ENCODE data around the gene MRTFA.
A peak's percentile ranks its signal among the peaks of the same experiment; 100 is the strongest.
"Not testable (repeated sequence)": the region's sequence is repeated elsewhere in the genome, so short reads cannot be mapped to it uniquely, and the experiment has no call there.

MRTFA gene

GRCh38 chr22:40509401-40510134 is 127.0 kb downstream of the MRTFA start:
- Histone ChIP-seq H3K4me1 (ENCODE audit: control insufficient read depth, insufficient read depth, low read length, unreplicated experiment) (peaks cover 56% of the 10 kb centered on the region), H3K27me3 (ENCODE audit: insufficient read depth, low read length) (no peaks in the 10 kb centered on the region), H3K79me2 (ENCODE audit: control insufficient read depth, insufficient read depth, low read length, unreplicated experiment) (peaks cover 35% of the 10 kb centered on the region), H2AFZ (ENCODE audit: low read length, unreplicated experiment) (no peak overlapping the region), H3K27ac (ENCODE audit: low read depth, low read length) (peak overlapping the region; percentile 98), H3K36me3 (ENCODE audit: insufficient read depth, low read length) (no peaks in the 10 kb centered on the region), H3K4me3 (ENCODE audit: low read depth, low read length) (peak overlapping the region; percentile 60)

GRCh38 chr22:40508046-40508445 is 128.5 kb downstream of the MRTFA start:
- peak overlapping the region; percentile 98 for H3K27ac ChIP-seq (ENCODE audit: low read depth, low read length)
- H3K4me1 ChIP-seq (ENCODE audit: control insufficient read depth, insufficient read depth, low read length, unreplicated experiment): peaks cover 56% of the 10 kb centered on the region

GRCh38 chr22:40507491-40507890 is 129.0 kb downstream of the MRTFA start:
- peaks cover 35% of the 10 kb centered on the region for H3K79me2 ChIP-seq (ENCODE audit: control insufficient read depth, insufficient read depth, low read length, unreplicated experiment)
- H2AFZ ChIP-seq (ENCODE audit: low read length, unreplicated experiment): no peak overlapping the region
- H3K4me3 ChIP-seq (ENCODE audit: low read depth, low read length): no peak overlapping the region
- H3K27me3 ChIP-seq (ENCODE audit: insufficient read depth, low read length): no peaks in the 10 kb centered on the region
- H3K36me3 ChIP-seq (ENCODE audit: insufficient read depth, low read length): no peaks in the 10 kb centered on the region
- peaks cover 50% of the 10 kb centered on the region for H3K4me1 ChIP-seq (ENCODE audit: control insufficient read depth, insufficient read depth, low read length, unreplicated experiment)
- H3K27ac ChIP-seq (ENCODE audit: low read depth, low read length): no peak overlapping the region

More at GRCh38 chr22:40508046-40508445, 128.5 kb downstream of the MRTFA start:
- H3K27me3 ChIP-seq (ENCODE audit: insufficient read depth, low read length); H3K36me3 ChIP-seq (ENCODE audit: insufficient read depth, low read length); H2AFZ ChIP-seq (ENCODE audit: low read length, unreplicated experiment); H3K4me3 ChIP-seq (ENCODE audit: low read depth, low read length): not testable (repeated sequence)
- peaks cover 35% of the 10 kb centered on the region for H3K79me2 ChIP-seq (ENCODE audit: control insufficient read depth, insufficient read depth, low read length, unreplicated experiment)

GRCh38 chr22:40506762-40507161 is 129.8 kb downstream of the MRTFA start:
- Histone ChIP-seq H3K27ac (ENCODE audit: low read depth, low read length) (no peak overlapping the region), H3K27me3 (ENCODE audit: insufficient read depth, low read length) (no peaks in the 10 kb centered on the region), H2AFZ (ENCODE audit: low read length, unreplicated experiment) (no peak overlapping the region), H3K4me3 (ENCODE audit: low read depth, low read length) (no peak overlapping the region), H3K79me2 (ENCODE audit: control insufficient read depth, insufficient read depth, low read length, unreplicated experiment) (peaks cover 30% of the 10 kb centered on the region), H3K36me3 (ENCODE audit: insufficient read depth, low read length) (no peaks in the 10 kb centered on the region), H3K4me1 (ENCODE audit: control insufficient read depth, insufficient read depth, low read length, unreplicated experiment) (peaks cover 43% of the 10 kb centered on the region)

- H3K4me3 ChIP-seq (ENCODE audit: low read depth, low read length): no peak overlapping the region
- no peaks in the 10 kb centered on the region for H3K36me3 ChIP-seq (ENCODE audit: insufficient read depth, low read length)
- H3K27ac ChIP-seq (ENCODE audit: low read depth, low read length): no peak overlapping the region
- H2AFZ ChIP-seq (ENCODE audit: low read length, unreplicated experiment): no peak overlapping the region
- peaks cover 27% of the 10 kb centered on the region for H3K4me1 ChIP-seq (ENCODE audit: control insufficient read depth, insufficient read depth, low read length, unreplicated experiment)
- H3K79me2 ChIP-seq (ENCODE audit: control insufficient read depth, insufficient read depth, low read length, unreplicated experiment): peaks cover 18% of the 10 kb centered on the region
- H3K27me3 ChIP-seq (ENCODE audit: insufficient read depth, low read length): no peaks in the 10 kb centered on the region
Observed at GRCh38 chr22:40504285-40505249, 132.0 kb downstream of the MRTFA start.

- Histone ChIP-seq H3K4me3 (ENCODE audit: low read depth, low read length) (no peak overlapping the region), H3K27ac (ENCODE audit: low read depth, low read length) (no peak overlapping the region), H3K4me1 (ENCODE audit: control insufficient read depth, insufficient read depth, low read length, unreplicated experiment) (peaks cover 19% of the 10 kb centered on the region), H2AFZ (ENCODE audit: low read length, unreplicated experiment) (no peak overlapping the region), H3K36me3 (ENCODE audit: insufficient read depth, low read length) (no peaks in the 10 kb centered on the region), H3K79me2 (ENCODE audit: control insufficient read depth, insufficient read depth, low read length, unreplicated experiment) (peaks cover 10% of the 10 kb centered on the region), H3K27me3 (ENCODE audit: insufficient read depth, low read length) (no peaks in the 10 kb centered on the region)
Observed at GRCh38 chr22:40502919-40503318, 133.6 kb downstream of the MRTFA start.

DNA sequence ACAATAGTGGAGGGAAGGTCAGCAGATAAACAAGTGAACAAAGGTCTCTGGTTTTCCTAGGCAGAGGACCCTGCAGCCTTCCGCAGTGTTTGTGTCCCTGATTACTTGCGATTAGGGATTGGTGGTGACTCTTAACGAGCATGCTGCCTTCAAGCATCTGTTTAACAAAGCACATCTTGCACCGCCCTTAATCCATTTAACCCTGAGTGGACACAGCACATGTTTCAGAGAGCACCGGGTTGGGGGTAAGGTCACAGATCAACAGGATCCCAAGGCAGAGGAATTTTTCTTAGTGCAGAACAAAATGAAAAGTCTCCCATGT is 136.1 kb downstream of the MRTFA start:
- H3K27me3 ChIP-seq (ENCODE audit: insufficient read depth, low read length); H3K79me2 ChIP-seq (ENCODE audit: control insufficient read depth, insufficient read depth, low read length, unreplicated experiment); H2AFZ ChIP-seq (ENCODE audit: low read length, unreplicated experiment); H3K4me3 ChIP-seq (ENCODE audit: low read depth, low read length); H3K36me3 ChIP-seq (ENCODE audit: insufficient read depth, low read length); H3K27ac ChIP-seq (ENCODE audit: low read depth, low read length): not testable (repeated sequence)
- H3K4me1 ChIP-seq (ENCODE audit: control insufficient read depth, insufficient read depth, low read length, unreplicated experiment): peaks cover 22% of the 10 kb centered on the region

GRCh38 chr22:40499209-40499623 is 137.3 kb downstream of the MRTFA start:
- H3K27me3 ChIP-seq (ENCODE audit: insufficient read depth, low read length): no peaks in the 10 kb centered on the region
- peaks cover 15% of the 10 kb centered on the region for H3K4me1 ChIP-seq (ENCODE audit: control insufficient read depth, insufficient read depth, low read length, unreplicated experiment)
- H3K4me3 ChIP-seq (ENCODE audit: low read depth, low read length): peak overlapping the region; percentile 29
- H3K36me3 ChIP-seq (ENCODE audit: insufficient read depth, low read length): no peaks in the 10 kb centered on the region
- peak overlapping the region; percentile 99 for H3K27ac ChIP-seq (ENCODE audit: low read depth, low read length)
- H3K79me2 ChIP-seq (ENCODE audit: control insufficient read depth, insufficient read depth, low read length, unreplicated experiment): peaks cover 5% of the 10 kb centered on the region
- no peak overlapping the region for H2AFZ ChIP-seq (ENCODE audit: low read length, unreplicated experiment)

- no peaks in the 10 kb centered on the region for H3K36me3 ChIP-seq (ENCODE audit: insufficient read depth, low read length)
- no peaks in the 10 kb centered on the region for H3K27me3 ChIP-seq (ENCODE audit: insufficient read depth, low read length)
- H3K79me2 ChIP-seq (ENCODE audit: control insufficient read depth, insufficient read depth, low read length, unreplicated experiment): peaks cover 9% of the 10 kb centered on the region
- peak overlapping the region; percentile 29 for H3K4me3 ChIP-seq (ENCODE audit: low read depth, low read length)
- peaks cover 19% of the 10 kb centered on the region for H3K4me1 ChIP-seq (ENCODE audit: control insufficient read depth, insufficient read depth, low read length, unreplicated experiment)
- H3K27ac ChIP-seq (ENCODE audit: low read depth, low read length): peak overlapping the region; percentile 99
- H2AFZ ChIP-seq (ENCODE audit: low read length, unreplicated experiment): no peak overlapping the region
Observed at GRCh38 chr22:40498420-40499208, 137.9 kb downstream of the MRTFA start.

DNA sequence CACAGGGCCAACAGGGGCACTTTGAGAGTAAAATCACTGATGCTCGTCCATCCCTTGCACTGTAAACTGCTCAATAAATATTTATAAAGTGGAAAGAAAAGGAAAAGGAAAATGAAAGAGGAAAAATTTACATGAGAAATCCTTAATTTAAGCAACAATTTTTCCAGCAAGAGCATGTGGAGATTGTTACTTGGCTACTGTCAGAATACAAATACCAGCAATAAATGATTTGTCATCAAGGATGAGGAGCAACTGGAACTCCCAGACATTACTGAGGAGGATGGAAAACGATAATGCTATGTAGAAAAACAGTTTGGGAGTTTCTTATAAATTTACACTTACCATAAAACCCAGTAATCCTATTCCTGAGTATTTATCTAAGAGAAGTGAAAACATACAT is 143.1 kb downstream of the MRTFA start:
- H3K27ac ChIP-seq (ENCODE audit: low read depth, low read length): peak overlapping the region; percentile 70; the same call in 1 of the 2 replicates

More for the DNA sequence above, 143.1 kb downstream of the MRTFA start:
- Histone ChIP-seq H3K79me2 (ENCODE audit: control insufficient read depth, insufficient read depth, low read length, unreplicated experiment) (peaks cover 22% of the 10 kb centered on the region), H2AFZ (ENCODE audit: low read length, unreplicated experiment) (no peak overlapping the region), H3K4me1 (ENCODE audit: control insufficient read depth, insufficient read depth, low read length, unreplicated experiment) (peaks cover 35% of the 10 kb centered on the region), H3K27me3 (ENCODE audit: insufficient read depth, low read length) (no peaks in the 10 kb centered on the region), H3K4me3 (ENCODE audit: low read depth, low read length) (no peak overlapping the region), H3K36me3 (ENCODE audit: insufficient read depth, low read length) (no peaks in the 10 kb centered on the region)

Measured in ACC112 (cell line).